PC-9 (cell line): Measurements from ENCODE around the gene RPTOR. TPM values are rescaled to one million over a fixed set of nuclear protein-coding genes. Genes with fewer than 3 reads are reported as not detected.
A peak's percentile ranks its signal among the peaks of the same experiment; 100 is the strongest.

Experiments
- BruUV-seq: library from RNA; stranded (reverse); fragments of 400-500 nt; replicated peaks from 2 replicates; lab custom pipeline; 2021; lab: Mats Ljungman, UMichigan
- CTCF ChIA-PET: fragments of 300-600 bp; sonication (Branson Sonifier 250); formaldehyde crosslinking; loops from one replicate; lab custom pipeline; 2022; ENCODE audit warnings: antibody characterized with exemption; lab: Charles Lee
- POLR2A ChIA-PET: fragments of 300-600 bp; sonication (Branson Sonifier 250); formaldehyde crosslinking; loops from one replicate; lab custom pipeline; 2022; ENCODE audit warnings: antibody characterized with exemption; ENCODE audit not compliant: unreplicated experiment; lab: Charles Lee
- DNase-seq, 2 experiments: peaks; one replicate each; pipeline versions ENCODE4 v3.0.0 to v3.0.0-alpha.2; 2015 to 2022; ENCODE audit warnings: mixed read lengths in 1 of 2
- H2AFZ ChIP-seq: fragments of 200-600 bp; sonication (generic); 2 replicates; pipeline ENCODE4 v1.8.1; 2017; ENCODE audit warnings: antibody characterized with exemption
- H3F3A ChIP-seq: fragments of 200-600 bp; sonication (generic); 2 replicates; pipeline ENCODE4 v1.8.1; 2017; ENCODE audit warnings: antibody characterized with exemption, mild to moderate bottlenecking, low read depth; ENCODE audit not compliant: insufficient read depth
- H3K27ac ChIP-seq: fragments of 200-600 bp; sonication (generic); 2 replicates; pipeline ENCODE4 v1.6.1; 2016; ENCODE audit warnings: mixed run types
- H3K27me3 ChIP-seq: fragments of 200-600 bp; sonication (generic); 2 replicates; pipeline ENCODE4 v1.6.1; 2016; ENCODE audit warnings: low read depth, mixed run types; ENCODE audit not compliant: insufficient read depth
- H3K36me3 ChIP-seq: fragments of 200-600 bp; sonication (generic); 2 replicates; pipeline ENCODE4 v1.6.1; 2016; ENCODE audit warnings: low read depth, mixed run types
- H3K4me1 ChIP-seq: fragments of 200-600 bp; sonication (generic); replicated peaks from 2 replicates; pipeline ENCODE4 v1.6.1; 2016; ENCODE audit warnings: mixed run types; ENCODE audit not compliant: insufficient read depth
- H3K4me2 ChIP-seq: fragments of 200-600 bp; sonication (generic); 2 replicates; pipeline ENCODE4 v1.6.1; 2017; ENCODE audit warnings: mixed run types
- H3K4me3 ChIP-seq: fragments of 200-600 bp; sonication (generic); 2 replicates; pipeline ENCODE4 v1.6.1; 2016; ENCODE audit warnings: mixed run types
- H3K79me2 ChIP-seq: fragments of 200-600 bp; sonication (generic); 2 replicates; pipeline ENCODE4 v1.6.1; 2017; ENCODE audit warnings: low read depth, mixed run types
- H3K9me2 ChIP-seq: fragments of 200-600 bp; sonication (generic); 2 replicates; pipeline ENCODE4 v1.8.1; 2017; ENCODE audit warnings: mild to moderate bottlenecking; ENCODE audit not compliant: insufficient read depth
- H3K9me3 ChIP-seq: fragments of 200-600 bp; sonication (generic); 2 replicates; pipeline ENCODE4 v1.8.1; 2016; ENCODE audit warnings: low read depth; ENCODE audit not compliant: insufficient read depth
- H4K20me1 ChIP-seq: fragments of 200-600 bp; sonication (generic); 2 replicates; pipeline ENCODE4 v1.8.1; 2017; ENCODE audit not compliant: insufficient read depth
- EZH2 ChIP-seq: fragments of 200-600 bp; sonication (generic); IDR thresholded peaks from 2 replicates; pipeline ENCODE4 v1.8.0; 2017; ENCODE audit warnings: antibody characterized with exemption, low read depth
- intact Hi-C: fragments of 100-400 bp; cut with micrococcal nuclease; formaldehyde crosslinking; loops from one replicate; pipeline ENCODE4 v1.10.0; 2022; ENCODE audit not compliant: unreplicated experiment
- total RNA-seq: library from RNA; stranded (reverse); gene quantifications from 2 replicates; pipeline ENCODE4 v1.2.3, GENCODE V29; 2021
- TF ChIP-seq, protein P1 (sequence below): fragments of 200-600 bp; sonication (generic); conservative IDR thresholded peaks from 2 replicates; pipeline ENCODE4 v1.6.1; 2017; ENCODE audit warnings: mixed run types, antibody characterized with exemption, mild to moderate bottlenecking, moderate library complexity

Gene RPTOR
- total RNA-seq, 1 experiment from 2014 or later = 50.8 TPM

DNA sequence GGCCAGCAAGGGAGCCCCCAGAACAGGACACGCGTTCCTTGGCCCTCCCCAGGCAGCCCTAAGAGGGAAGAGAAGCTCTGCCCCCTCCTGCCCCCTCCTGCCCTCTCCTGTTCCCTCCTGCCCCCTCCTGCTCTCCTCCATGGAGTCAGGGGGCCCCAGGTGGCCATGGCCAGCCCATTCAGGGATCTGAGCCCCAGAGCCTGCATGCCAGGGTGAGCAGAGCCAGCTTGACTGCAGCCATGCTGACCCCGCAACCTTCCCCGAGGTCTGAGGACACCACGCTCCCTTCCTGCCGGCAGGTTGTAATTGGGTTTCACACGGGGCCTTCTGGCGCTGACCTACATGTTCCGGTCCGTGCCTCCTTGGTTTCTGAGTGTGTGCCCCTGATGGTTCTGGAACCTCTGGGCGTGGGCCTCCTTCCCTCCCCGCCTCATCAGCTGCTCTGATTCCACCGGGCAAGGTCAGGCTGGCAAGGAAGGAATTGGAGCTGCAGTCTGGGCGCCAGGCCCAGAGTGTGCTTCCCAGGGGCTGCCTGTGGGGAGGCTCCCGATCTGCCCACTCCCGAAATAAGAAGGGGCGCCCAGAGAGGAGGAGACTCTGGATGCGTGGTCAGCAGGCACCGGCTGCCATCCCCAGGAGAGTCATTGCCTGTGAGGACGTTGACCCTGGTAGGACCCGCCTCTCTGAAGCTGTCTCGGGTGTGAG lies 44.5 kb upstream of the RPTOR start:
- CTCF ChIA-PET = no interaction called here
- H4K20me1 ChIP-seq = no peaks in the 10 kb centered on the region
- no peak overlapping the region for H3K4me3 ChIP-seq
- intact Hi-C loops = no loop called here
- H3K27me3 ChIP-seq = peaks cover 8% of the 10 kb centered on the region; the same call in 1 of the 2 replicates
- POLR2A ChIA-PET = no interaction called here
- no peaks in the 10 kb centered on the region for H3K79me2 ChIP-seq
- no peaks in the 10 kb centered on the region for H3K36me3 ChIP-seq
- no peak overlapping the region for H3K27ac ChIP-seq
- no peaks in the 10 kb centered on the region for H3K9me2 ChIP-seq
- no peak overlapping the region for H2AFZ ChIP-seq
- H3K9me3 ChIP-seq = no peaks in the 10 kb centered on the region
- no peak for DNase-seq
- TF ChIP-seq, protein P1, sequence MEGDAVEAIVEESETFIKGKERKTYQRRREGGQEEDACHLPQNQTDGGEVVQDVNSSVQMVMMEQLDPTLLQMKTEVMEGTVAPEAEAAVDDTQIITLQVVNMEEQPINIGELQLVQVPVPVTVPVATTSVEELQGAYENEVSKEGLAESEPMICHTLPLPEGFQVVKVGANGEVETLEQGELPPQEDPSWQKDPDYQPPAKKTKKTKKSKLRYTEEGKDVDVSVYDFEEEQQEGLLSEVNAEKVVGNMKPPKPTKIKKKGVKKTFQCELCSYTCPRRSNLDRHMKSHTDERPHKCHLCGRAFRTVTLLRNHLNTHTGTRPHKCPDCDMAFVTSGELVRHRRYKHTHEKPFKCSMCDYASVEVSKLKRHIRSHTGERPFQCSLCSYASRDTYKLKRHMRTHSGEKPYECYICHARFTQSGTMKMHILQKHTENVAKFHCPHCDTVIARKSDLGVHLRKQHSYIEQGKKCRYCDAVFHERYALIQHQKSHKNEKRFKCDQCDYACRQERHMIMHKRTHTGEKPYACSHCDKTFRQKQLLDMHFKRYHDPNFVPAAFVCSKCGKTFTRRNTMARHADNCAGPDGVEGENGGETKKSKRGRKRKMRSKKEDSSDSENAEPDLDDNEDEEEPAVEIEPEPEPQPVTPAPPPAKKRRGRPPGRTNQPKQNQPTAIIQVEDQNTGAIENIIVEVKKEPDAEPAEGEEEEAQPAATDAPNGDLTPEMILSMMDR = no peak
- no peak for TF ChIP-seq EZH2
- BruUV-seq = no TSS peak
- no peaks in the 10 kb centered on the region for H3F3A ChIP-seq
- H3K4me2 ChIP-seq = no peak overlapping the region
- no peaks in the 10 kb centered on the region for H3K4me1 ChIP-seq

DNA sequence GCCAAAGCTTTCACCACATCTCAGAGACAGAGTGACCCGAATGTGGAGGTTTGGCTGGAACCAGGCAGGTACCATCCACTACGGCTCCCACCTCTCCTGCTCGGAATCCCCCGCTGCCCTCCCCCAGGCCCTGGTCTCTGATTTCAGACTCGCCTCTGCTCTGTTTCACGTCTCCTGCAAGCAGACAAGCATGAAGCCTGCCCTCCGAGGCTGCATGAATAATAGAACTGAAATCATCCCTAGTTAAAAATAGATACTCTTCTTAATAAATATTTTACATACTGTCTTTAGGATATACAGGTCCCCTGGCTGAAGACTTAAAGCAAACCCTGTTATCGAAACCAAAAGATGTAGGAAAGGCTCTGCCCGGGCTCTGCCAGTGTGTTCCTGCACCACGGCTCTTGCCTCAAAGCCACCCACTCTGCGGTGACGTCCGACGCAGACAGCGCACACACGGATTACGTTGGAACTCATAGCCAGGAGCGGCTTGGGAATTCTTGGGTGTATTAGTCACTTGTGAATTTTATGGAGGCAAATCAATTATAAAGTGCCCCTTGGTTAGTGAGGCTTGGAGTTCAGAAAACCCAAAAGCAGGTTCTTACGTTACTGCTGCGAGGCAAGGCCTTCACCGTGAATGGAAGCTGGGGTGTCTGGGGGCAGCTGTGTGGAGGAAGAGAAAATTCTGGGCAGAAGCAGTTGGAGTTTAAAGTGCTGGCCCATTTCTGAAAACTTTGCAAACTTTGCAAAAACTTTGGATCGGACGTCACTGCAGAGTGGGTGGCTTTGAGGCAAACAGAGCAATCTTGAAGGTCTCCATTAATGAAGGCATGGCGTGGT lies 42.7 kb upstream of the RPTOR start:
- BruUV-seq = no TSS peak
- Histone ChIP-seq H3K36me3 (no peaks in the 10 kb centered on the region), H2AFZ (no peak overlapping the region), H3K4me2 (no peak overlapping the region), H3K9me3 (no peaks in the 10 kb centered on the region), H3K27ac (no peak overlapping the region), H3K79me2 (no peaks in the 10 kb centered on the region), H3F3A (no peaks in the 10 kb centered on the region), H3K4me1 (no peaks in the 10 kb centered on the region), H3K9me2 (no peaks in the 10 kb centered on the region), H3K4me3 (no peak overlapping the region), H4K20me1 (no peaks in the 10 kb centered on the region), H3K27me3 (peaks cover 25% of the 10 kb centered on the region; the same call in 1 of the 2 replicates)
- ChIA-PET POLR2A (no interaction called here), CTCF (interaction anchor here (0.7 kb wide), 1 partner anchor 185 kb away, joined by 3 read pairs; no protein-coding TSS in a partner anchor)
- DNase-seq = peak in 1 of 2 experiments; percentile 45
- intact Hi-C loops = no loop called here
- no peak for TF ChIP-seq EZH2
- TF ChIP-seq, protein P1 = no peak

DNA sequence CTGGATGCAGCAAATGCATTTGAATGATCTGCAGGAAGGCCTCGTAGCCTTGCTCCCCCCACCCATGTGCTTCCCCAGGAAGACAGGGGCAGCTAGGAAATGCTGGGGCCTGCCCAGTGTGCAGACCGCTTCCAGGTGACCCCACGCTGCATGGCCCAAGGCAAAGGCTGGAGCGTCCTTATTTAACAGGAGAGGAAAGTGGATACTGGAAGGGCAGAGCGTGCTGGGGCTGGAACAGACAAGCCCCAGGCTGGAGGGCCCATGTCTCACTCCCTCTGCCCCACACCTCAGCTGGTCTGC lies 42.1 kb upstream of the RPTOR start:
- Histone ChIP-seq H3K79me2 (no peaks in the 10 kb centered on the region), H3K36me3 (no peaks in the 10 kb centered on the region), H2AFZ (no peak overlapping the region), H3K27me3 (peaks cover 30% of the 10 kb centered on the region; the same call in 1 of the 2 replicates), H3K4me3 (no peak overlapping the region), H3K27ac (no peak overlapping the region), H3K4me2 (no peak overlapping the region), H3K4me1 (no peaks in the 10 kb centered on the region), H3K9me2 (no peaks in the 10 kb centered on the region), H4K20me1 (no peaks in the 10 kb centered on the region), H3K9me3 (no peaks in the 10 kb centered on the region), H3F3A (no peaks in the 10 kb centered on the region)
- intact Hi-C loops = no loop called here
- POLR2A ChIA-PET = no interaction called here
- no peak for DNase-seq
- TF ChIP-seq EZH2 = no peak
- TF ChIP-seq, protein P1 = no peak
- CTCF ChIA-PET = no interaction called here
- no TSS peak for BruUV-seq
